ENCODE results near the gene HTR4.

DNA sequence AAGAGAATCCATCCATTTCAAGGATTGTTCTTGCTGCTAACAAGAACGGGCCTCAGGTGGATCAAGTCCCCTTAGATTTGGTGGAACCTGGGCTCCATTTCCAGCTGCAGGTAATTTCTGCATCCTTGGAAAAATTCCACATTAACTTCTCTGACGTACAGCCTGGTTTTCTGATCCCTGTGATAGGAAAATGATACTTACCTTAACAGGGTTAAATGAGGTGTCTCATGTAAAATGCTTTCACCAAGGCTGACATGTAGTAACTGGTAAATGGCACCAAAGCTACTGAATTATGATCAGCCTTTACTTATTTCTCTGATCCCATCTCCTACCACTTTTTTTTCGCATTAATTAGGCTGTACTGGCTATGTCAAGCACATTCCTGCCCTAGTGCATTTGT is 176.9 kb downstream of the HTR4 start:
- TF ChIP-seq, protein P1, sequence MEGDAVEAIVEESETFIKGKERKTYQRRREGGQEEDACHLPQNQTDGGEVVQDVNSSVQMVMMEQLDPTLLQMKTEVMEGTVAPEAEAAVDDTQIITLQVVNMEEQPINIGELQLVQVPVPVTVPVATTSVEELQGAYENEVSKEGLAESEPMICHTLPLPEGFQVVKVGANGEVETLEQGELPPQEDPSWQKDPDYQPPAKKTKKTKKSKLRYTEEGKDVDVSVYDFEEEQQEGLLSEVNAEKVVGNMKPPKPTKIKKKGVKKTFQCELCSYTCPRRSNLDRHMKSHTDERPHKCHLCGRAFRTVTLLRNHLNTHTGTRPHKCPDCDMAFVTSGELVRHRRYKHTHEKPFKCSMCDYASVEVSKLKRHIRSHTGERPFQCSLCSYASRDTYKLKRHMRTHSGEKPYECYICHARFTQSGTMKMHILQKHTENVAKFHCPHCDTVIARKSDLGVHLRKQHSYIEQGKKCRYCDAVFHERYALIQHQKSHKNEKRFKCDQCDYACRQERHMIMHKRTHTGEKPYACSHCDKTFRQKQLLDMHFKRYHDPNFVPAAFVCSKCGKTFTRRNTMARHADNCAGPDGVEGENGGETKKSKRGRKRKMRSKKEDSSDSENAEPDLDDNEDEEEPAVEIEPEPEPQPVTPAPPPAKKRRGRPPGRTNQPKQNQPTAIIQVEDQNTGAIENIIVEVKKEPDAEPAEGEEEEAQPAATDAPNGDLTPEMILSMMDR (IDR thresholded peaks at IDR 0.05) = no peak
- TF ChIP-seq EP300 (IDR thresholded peaks at IDR 0.05) = no peak
